IMR-90 (cell line): Measurements from ENCODE around the gene RYR2. TPM values are rescaled to one million over a fixed set of nuclear protein-coding genes. Genes with fewer than 3 reads are reported as not detected.

ENCODE experiments used
- ATAC-seq: fragments of 200-7000 bp; cut with Tn5 transposase; 2 replicates; pipeline ENCODE4 v1.9.1; 2020; ENCODE audit warnings: low read depth, mild to moderate bottlenecking, moderate library complexity
- BruUV-seq: library from RNA; stranded (reverse); fragments of 400-500 nt; replicated peaks from 2 replicates; lab custom pipeline; 2021; lab: Mats Ljungman, UMichigan
- CTCF ChIA-PET: fragments of 300-600 bp; formaldehyde crosslinking; extraction: SDS; loops from one replicate; lab custom pipeline; 2021; ENCODE audit warnings: antibody characterized with exemption; lab: Yijun Ruan, JAX
- POLR2A ChIA-PET: fragments of 300-600 bp; sonication (Branson Sonifier 250); formaldehyde crosslinking; loops from one replicate; lab custom pipeline; 2022; ENCODE audit warnings: antibody characterized with exemption; ENCODE audit not compliant: unreplicated experiment; lab: Charles Lee
- DNase-seq: peaks from one replicate; pipeline ENCODE4 v3.0.0; 2013
- H2AFZ ChIP-seq: replicated peaks from 2 replicates; pipeline ENCODE3; 2013; ENCODE audit warnings: low read length, mild to moderate bottlenecking; ENCODE audit not compliant: poor library complexity
- H2AK5ac ChIP-seq: 2 replicates; pipeline ENCODE4 v1.6.1; 2013; ENCODE audit warnings: low read depth, low read length, inconsistent platforms
- H2AK9ac ChIP-seq: replicated peaks from 2 replicates; pipeline ENCODE3; 2013; ENCODE audit warnings: mild to moderate bottlenecking, low read depth, low read length, moderate library complexity; ENCODE audit not compliant: poor library complexity
- H2BK120ac ChIP-seq: 2 replicates; pipeline ENCODE4 v1.6.1; 2013; ENCODE audit warnings: low read depth, low read length, inconsistent platforms
- H2BK15ac ChIP-seq: 3 replicates; pipeline ENCODE4 v1.6.1; 2013; ENCODE audit warnings: low read depth, low read length, inconsistent platforms
- H2BK20ac ChIP-seq: 2 replicates; pipeline ENCODE4 v1.6.1; 2013; ENCODE audit warnings: low read depth, mild to moderate bottlenecking, inconsistent platforms, low read length, moderate library complexity
- H2BK5ac ChIP-seq: 2 replicates; pipeline ENCODE4 v1.6.1; 2013; ENCODE audit warnings: mild to moderate bottlenecking, low read depth, low read length, inconsistent platforms; ENCODE audit not compliant: poor library complexity, severe bottlenecking
- H3K14ac ChIP-seq: replicated peaks from 2 replicates; pipeline ENCODE4 v1.6.1; 2013; ENCODE audit warnings: low read depth, low read length, inconsistent platforms
- H3K18ac ChIP-seq: 2 replicates; pipeline ENCODE4 v1.6.1; 2013; ENCODE audit warnings: low read depth, low read length, control low read depth
- H3K23ac ChIP-seq: 2 replicates; pipeline ENCODE4 v1.6.1; 2013; ENCODE audit warnings: low read depth, low read length, inconsistent platforms
- H3K27ac ChIP-seq: 2 replicates; pipeline ENCODE4 v1.5.1; 2013; ENCODE audit warnings: mild to moderate bottlenecking, control low read depth, low read length; ENCODE audit not compliant: insufficient read depth
- H3K27me3 ChIP-seq: 2 replicates; pipeline ENCODE4 v1.6.1; 2013; ENCODE audit warnings: low read length; ENCODE audit not compliant: control insufficient read depth, insufficient read depth
- H3K36me3 ChIP-seq: 2 replicates; pipeline ENCODE4 v1.6.1; 2013; ENCODE audit warnings: low read length, mixed read lengths; ENCODE audit not compliant: control insufficient read depth, insufficient read depth
- H3K4ac ChIP-seq: 2 replicates; pipeline ENCODE4 v1.6.1; 2013; ENCODE audit warnings: low read depth, low read length, inconsistent platforms
- H3K4me1 ChIP-seq: 2 replicates; pipeline ENCODE4 v1.6.1; 2013; ENCODE audit warnings: low read length, mixed read lengths; ENCODE audit not compliant: control insufficient read depth, insufficient read depth
- H3K4me2 ChIP-seq: 2 replicates; pipeline ENCODE4 v1.6.1; 2013; ENCODE audit warnings: low read depth, mild to moderate bottlenecking, control low read depth, low read length, moderate library complexity
- H3K4me3 ChIP-seq: 2 replicates; pipeline ENCODE4 v1.5.1; 2013; ENCODE audit warnings: low read depth, mild to moderate bottlenecking, control low read depth, low read length, moderate library complexity; ENCODE audit not compliant: insufficient read depth
- H3K56ac ChIP-seq: 2 replicates; pipeline ENCODE4 v1.6.1; 2013; ENCODE audit warnings: low read length, inconsistent platforms; ENCODE audit not compliant: insufficient read depth; ENCODE audit errors: extremely low read depth
- H3K79me1 ChIP-seq, 2 experiments: 2 replicates each; pipeline ENCODE4 v1.6.1; 2013; ENCODE audit warnings: low read length in 2 of 2, inconsistent platforms in 1 of 2, low read depth in 1 of 2
- H3K9ac ChIP-seq: 2 replicates; pipeline ENCODE4 v1.6.1; 2013; ENCODE audit warnings: low read depth, low read length, control low read depth
- H3K9me1 ChIP-seq: 2 replicates; pipeline ENCODE4 v1.6.1; 2013; ENCODE audit warnings: low read length, inconsistent platforms; ENCODE audit not compliant: insufficient read depth
- H3K9me3 ChIP-seq: 2 replicates; pipeline ENCODE4 v1.6.1; 2013; ENCODE audit warnings: low read length; ENCODE audit not compliant: control insufficient read depth, insufficient read depth
- H4K20me1 ChIP-seq: 2 replicates; pipeline ENCODE4 v1.6.1; 2013; ENCODE audit warnings: low read length, inconsistent platforms; ENCODE audit not compliant: insufficient read depth
- H4K5ac ChIP-seq: 2 replicates; pipeline ENCODE4 v1.6.1; 2013; ENCODE audit warnings: mild to moderate bottlenecking, low read depth, low read length, control low read depth
- H4K8ac ChIP-seq, 2 experiments: 2 replicates each; pipeline ENCODE4 v1.6.1; 2013; ENCODE audit warnings: low read depth in 2 of 2, low read length in 2 of 2, control low read depth in 1 of 2, inconsistent platforms in 1 of 2
- H4K91ac ChIP-seq: 2 replicates; pipeline ENCODE4 v1.6.1; 2013; ENCODE audit warnings: low read depth, low read length, inconsistent platforms; ENCODE audit not compliant: insufficient read depth
- BHLHE40 ChIP-seq: fragments of 150-350 bp; IDR thresholded peaks from 2 replicates; pipeline ENCODE4 v1.6.1; 2016; ENCODE audit warnings: mild to moderate bottlenecking, low read depth, low read length
- CHD1 ChIP-seq: IDR thresholded peaks from 2 replicates; pipeline ENCODE4 v1.6.1; 2012; ENCODE audit warnings: low read depth, low read length, improper control_type of control experiment
- ELK1 ChIP-seq: fragments of 150-350 bp; IDR thresholded peaks from 2 replicates; pipeline ENCODE4 v1.6.1; 2016; ENCODE audit warnings: low read depth, mild to moderate bottlenecking, low read length, moderate library complexity, borderline replicate concordance
- MXI1 ChIP-seq: IDR thresholded peaks from 2 replicates; pipeline ENCODE4 v1.6.1; 2012; ENCODE audit warnings: low read depth, mild to moderate bottlenecking, low read length, moderate library complexity, borderline replicate concordance
- RAD21 ChIP-seq: IDR thresholded peaks from 2 replicates; pipeline ENCODE4 v1.6.1; 2012; ENCODE audit warnings: low read length, improper control_type of control experiment
- RCOR1 ChIP-seq: IDR thresholded peaks from 2 replicates; pipeline ENCODE4 v1.6.1; 2012; ENCODE audit warnings: mild to moderate bottlenecking, low read length, improper control_type of control experiment; ENCODE audit not compliant: insufficient replicate concordance
- SMC3 ChIP-seq: fragments of 150-350 bp; IDR thresholded peaks from 2 replicates; pipeline ENCODE4 v1.6.1; 2016; ENCODE audit warnings: low read depth, mild to moderate bottlenecking, antibody characterized with exemption, low read length, moderate library complexity
- WGBS, 2 experiments: methylation state at CpG; one replicate each; pipeline versions ENCODE4 v1.1.5 to v1.1.7; 2013; ENCODE audit warnings: missing lambda C conversion rate in 2 of 2; ENCODE audit not compliant: insufficient read length in 1 of 2; ENCODE audit errors: extremely low coverage in 2 of 2; 5-methylcytosine and 5-hydroxymethylcytosine counted together
- dilution Hi-C: fragments of 300-500 bp; cut with HindIII; formaldehyde crosslinking; loops from one replicate; pipeline ENCODE4 v1.14.3; 2018; ENCODE audit warnings: low sequenced_read_pairs; ENCODE audit not compliant: unreplicated experiment
- in situ Hi-C: fragments of 300-500 bp; cut with MboI; formaldehyde crosslinking; loops from 3 replicates; pipeline ENCODE4 v1.14.3; 2019; ENCODE audit warnings: low sequenced_read_pairs, inconsistent platforms, mixed read lengths
- intact Hi-C: fragments of 100-400 bp; cut with micrococcal nuclease; formaldehyde crosslinking; loops from 2 replicates; pipeline ENCODE4 v1.10.0; 2022
- polyA plus RNA-seq, 3 experiments: library from polyadenylated mRNA; depleted of rRNA; stranded (reverse); fragments of >200 nt; gene quantifications; 2 replicates each; pipeline ENCODE4 v1.2.3, GENCODE V29; 2012; ENCODE audit warnings: low replicate concordance in 1 of 3
- total RNA-seq: library from RNA; depleted of rRNA; stranded (reverse); fragments of >200 nt; gene quantifications from 2 replicates; pipeline ENCODE4 v1.2.3, GENCODE V29; 2012
- TF ChIP-seq, protein P1 (sequence below): conservative IDR thresholded peaks from 2 replicates; pipeline ENCODE4 v1.5.1; 2012; ENCODE audit warnings: mild to moderate bottlenecking, low read depth, low read length, improper control_type of control experiment
- TF ChIP-seq, protein P2 (sequence below): fragments of 150-350 bp; IDR thresholded peaks from 2 replicates; pipeline ENCODE4 v1.6.1; 2017; ENCODE audit warnings: mild to moderate bottlenecking, antibody characterized with exemption, low read length, low read depth

The RYR2 gene
- total and polyA plus RNA-seq, 2 of the 4 experiments (the other 2 are of a cell fraction) = not detected

GRCh38 chr1:237166086-237166485, 124.1 kb downstream of the RYR2 start:
- Histone ChIP-seq H3K14ac (no peak overlapping the region), H2AK9ac (no peak overlapping the region), H4K20me1 (no peaks in the 10 kb centered on the region), H4K91ac (no peak overlapping the region), H3K27me3 (no peaks in the 10 kb centered on the region), H3K4me2 (no peak overlapping the region), H2AK5ac (no peak overlapping the region), H2BK5ac (no peak overlapping the region), H3K4me1 (no peaks in the 10 kb centered on the region), H4K8ac (no peak overlapping the region), H2AFZ (no peak overlapping the region), H3K79me1 (no peaks in the 10 kb centered on the region), H3K56ac (no peak overlapping the region), H2BK120ac (no peak overlapping the region), H3K9me3 (peaks cover 5% of the 10 kb centered on the region; the same call in 1 of the 2 replicates), H3K27ac (no peak overlapping the region), H2BK15ac (no peak overlapping the region), H4K5ac (no peak overlapping the region), H3K4ac (no peak overlapping the region), H3K36me3 (no peaks in the 10 kb centered on the region), H3K4me3 (no peak overlapping the region), H3K9me1 (no peaks in the 10 kb centered on the region), H3K9ac (no peak overlapping the region), H2BK20ac (no peak overlapping the region), H3K23ac (no peak overlapping the region), H3K18ac (no peak overlapping the region)
- intact Hi-C loops (no loop called here), in situ Hi-C loops (no loop called here), dilution Hi-C loops (no loop called here)
- ATAC-seq (no peak), DNase-seq (no peak)
- POLR2A ChIA-PET = no interaction called here
- TF ChIP-seq BHLHE40 = no peak
- TF ChIP-seq CHD1 = no peak
- TF ChIP-seq RCOR1 = no peak
- no peak for TF ChIP-seq RAD21
- TF ChIP-seq MXI1 = no peak
- TF ChIP-seq SMC3 = no peak
- TF ChIP-seq, protein P1, sequence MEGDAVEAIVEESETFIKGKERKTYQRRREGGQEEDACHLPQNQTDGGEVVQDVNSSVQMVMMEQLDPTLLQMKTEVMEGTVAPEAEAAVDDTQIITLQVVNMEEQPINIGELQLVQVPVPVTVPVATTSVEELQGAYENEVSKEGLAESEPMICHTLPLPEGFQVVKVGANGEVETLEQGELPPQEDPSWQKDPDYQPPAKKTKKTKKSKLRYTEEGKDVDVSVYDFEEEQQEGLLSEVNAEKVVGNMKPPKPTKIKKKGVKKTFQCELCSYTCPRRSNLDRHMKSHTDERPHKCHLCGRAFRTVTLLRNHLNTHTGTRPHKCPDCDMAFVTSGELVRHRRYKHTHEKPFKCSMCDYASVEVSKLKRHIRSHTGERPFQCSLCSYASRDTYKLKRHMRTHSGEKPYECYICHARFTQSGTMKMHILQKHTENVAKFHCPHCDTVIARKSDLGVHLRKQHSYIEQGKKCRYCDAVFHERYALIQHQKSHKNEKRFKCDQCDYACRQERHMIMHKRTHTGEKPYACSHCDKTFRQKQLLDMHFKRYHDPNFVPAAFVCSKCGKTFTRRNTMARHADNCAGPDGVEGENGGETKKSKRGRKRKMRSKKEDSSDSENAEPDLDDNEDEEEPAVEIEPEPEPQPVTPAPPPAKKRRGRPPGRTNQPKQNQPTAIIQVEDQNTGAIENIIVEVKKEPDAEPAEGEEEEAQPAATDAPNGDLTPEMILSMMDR = no peak
- TF ChIP-seq, protein P2, sequence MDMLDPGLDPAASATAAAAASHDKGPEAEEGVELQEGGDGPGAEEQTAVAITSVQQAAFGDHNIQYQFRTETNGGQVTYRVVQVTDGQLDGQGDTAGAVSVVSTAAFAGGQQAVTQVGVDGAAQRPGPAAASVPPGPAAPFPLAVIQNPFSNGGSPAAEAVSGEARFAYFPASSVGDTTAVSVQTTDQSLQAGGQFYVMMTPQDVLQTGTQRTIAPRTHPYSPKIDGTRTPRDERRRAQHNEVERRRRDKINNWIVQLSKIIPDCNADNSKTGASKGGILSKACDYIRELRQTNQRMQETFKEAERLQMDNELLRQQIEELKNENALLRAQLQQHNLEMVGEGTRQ = no peak
- no peak for TF ChIP-seq ELK1
- BruUV-seq = no TSS peak
- CTCF ChIA-PET = no interaction called here
- no CpG with 5 or more reads among the region's 1 CpG for whole genome bisulfite sequencing, 2 experiments
